ENCODE data around the gene ADAT1.

ADAT1 gene

DNA sequence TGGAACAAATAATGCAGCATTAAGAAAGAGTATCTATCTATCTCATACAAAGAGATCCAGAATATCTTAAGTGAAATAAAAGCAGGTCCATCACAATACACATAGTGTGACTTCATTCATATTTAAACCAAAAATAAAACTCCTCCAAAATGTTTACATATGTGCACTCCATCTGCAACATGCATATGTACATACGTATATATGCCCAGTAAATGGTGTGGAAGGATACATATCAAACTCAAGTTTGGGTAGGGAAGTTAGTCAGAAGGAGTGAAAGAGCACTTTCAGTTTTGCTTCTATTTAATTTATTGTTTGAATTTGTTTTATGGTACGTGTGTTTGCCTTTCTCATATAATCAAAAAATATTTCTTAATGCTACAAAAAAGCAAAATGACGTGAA is 12.0 kb upstream of the ADAT1 start:
- Histone ChIP-seq H3K27me3 (ENCODE audit: insufficient read depth, low read length) (no peaks in the 10 kb centered on the region), H3K9me3 (ENCODE audit: low read length) (no peaks in the 10 kb centered on the region), H3K4me3 (ENCODE audit: low read length) (no peak overlapping the region), H3K4me1 (ENCODE audit: insufficient read depth, low read length) (no peaks in the 10 kb centered on the region), H2AFZ (ENCODE audit: low read depth, low read length) (no peak overlapping the region), H3K36me3 (ENCODE audit: insufficient read depth, low read length) (peaks cover 83% of the 10 kb centered on the region)

DNA sequence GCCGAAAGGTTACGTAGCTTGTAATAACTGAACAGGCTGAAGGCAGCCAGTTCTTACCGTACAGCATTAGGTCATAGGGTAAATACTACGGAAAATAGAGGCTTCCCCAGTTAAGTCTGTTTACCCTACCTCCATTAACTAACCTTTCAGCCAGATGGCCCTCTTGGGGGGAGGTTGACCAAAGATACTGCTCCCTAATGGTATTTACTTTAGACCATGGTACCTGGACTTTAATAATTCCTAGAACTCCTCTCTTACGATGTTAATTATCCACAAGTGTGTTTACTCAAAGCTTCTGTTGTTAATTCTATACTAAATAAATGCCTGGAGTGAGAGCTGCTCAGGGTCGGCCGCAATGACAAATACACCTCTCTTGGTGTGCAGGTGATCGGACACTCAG is 9.8 kb upstream of the ADAT1 start:
- Histone ChIP-seq H3K4me1 (ENCODE audit: insufficient read depth, low read length) (no peaks in the 10 kb centered on the region), H3K27me3 (ENCODE audit: insufficient read depth, low read length) (no peaks in the 10 kb centered on the region), H3K9me3 (ENCODE audit: low read length) (no peaks in the 10 kb centered on the region), H3K4me3 (ENCODE audit: low read length) (no peak overlapping the region), H3K36me3 (ENCODE audit: insufficient read depth, low read length) (peaks cover 91% of the 10 kb centered on the region), H2AFZ (ENCODE audit: low read depth, low read length) (no peak overlapping the region)

DNA sequence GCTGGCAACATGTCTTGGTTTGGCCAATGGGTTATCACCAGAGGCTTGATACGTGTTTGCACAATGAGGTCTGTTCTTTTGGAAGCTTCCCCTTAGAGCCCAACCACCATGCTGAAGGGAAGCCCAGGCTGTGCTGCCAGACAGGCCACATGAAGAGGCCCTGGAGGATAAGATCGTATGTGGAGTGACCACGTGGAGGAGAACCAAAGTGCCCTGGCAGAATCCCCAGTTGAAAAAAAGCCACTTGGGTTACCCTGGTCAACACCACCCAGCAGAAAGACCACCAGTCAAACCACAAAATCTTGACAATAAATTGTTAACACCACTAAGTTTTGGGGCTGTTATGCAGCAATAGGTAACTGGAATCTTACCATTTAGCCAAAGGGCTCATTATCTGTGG is 7.0 kb upstream of the ADAT1 start:
- no peaks in the 10 kb centered on the region for H3K27me3 ChIP-seq (ENCODE audit: insufficient read depth, low read length)
- no peaks in the 10 kb centered on the region for H3K9me3 ChIP-seq (ENCODE audit: low read length)
- H3K4me3 ChIP-seq (ENCODE audit: low read length) = no peak overlapping the region
- H3K4me1 ChIP-seq (ENCODE audit: insufficient read depth, low read length) = no peaks in the 10 kb centered on the region
- H2AFZ ChIP-seq (ENCODE audit: low read depth, low read length) = no peak overlapping the region
- peaks cover 91% of the 10 kb centered on the region for H3K36me3 ChIP-seq (ENCODE audit: insufficient read depth, low read length)

DNA sequence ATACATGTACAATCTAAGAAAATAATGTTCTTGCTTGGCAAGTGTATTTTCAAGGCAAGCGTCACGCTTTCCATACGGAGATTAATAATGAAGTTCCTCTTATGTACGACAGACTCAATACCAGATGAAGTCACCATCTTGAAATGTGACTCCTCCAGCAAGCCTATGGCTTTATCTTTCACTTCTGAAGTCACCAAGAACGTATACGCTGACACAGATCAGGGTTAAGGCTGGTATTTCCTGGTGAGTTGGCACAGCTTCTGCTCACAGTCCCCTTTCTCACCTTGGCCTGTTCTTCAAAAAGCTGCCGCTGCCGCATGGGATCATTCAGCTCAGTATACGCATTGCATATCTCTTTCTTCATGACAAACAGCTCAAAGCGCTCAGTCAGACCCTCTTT is 6.1 kb upstream of the ADAT1 start:
- no peak overlapping the region for H2AFZ ChIP-seq (ENCODE audit: low read depth, low read length)
- no peaks in the 10 kb centered on the region for H3K9me3 ChIP-seq (ENCODE audit: low read length)
- H3K4me3 ChIP-seq (ENCODE audit: low read length) = no peak overlapping the region
- H3K36me3 ChIP-seq (ENCODE audit: insufficient read depth, low read length) = peaks cover 85% of the 10 kb centered on the region
- no peaks in the 10 kb centered on the region for H3K27me3 ChIP-seq (ENCODE audit: insufficient read depth, low read length)
- H3K4me1 ChIP-seq (ENCODE audit: insufficient read depth, low read length) = no peaks in the 10 kb centered on the region

DNA sequence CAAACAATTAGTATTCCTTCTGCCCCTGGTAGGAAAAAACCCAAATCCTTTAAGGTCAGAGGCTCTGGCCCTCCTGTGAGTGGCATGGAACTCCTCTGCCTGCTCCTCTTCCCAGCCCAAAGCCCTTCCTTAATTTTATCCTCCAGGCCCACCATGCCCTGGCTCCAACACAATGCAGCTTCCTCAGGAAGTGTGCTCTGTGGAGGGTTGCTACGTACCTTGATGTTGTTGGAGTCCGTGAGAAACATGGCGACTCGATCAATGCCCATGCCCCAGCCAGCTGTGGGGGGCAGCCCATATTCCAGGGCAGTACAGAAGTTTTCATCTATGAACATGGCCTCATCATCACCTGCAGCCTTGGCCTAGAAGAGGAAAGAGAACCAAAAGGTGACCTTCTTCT is 5.3 kb upstream of the ADAT1 start:
- Histone ChIP-seq H3K36me3 (ENCODE audit: insufficient read depth, low read length) (peaks cover 78% of the 10 kb centered on the region), H3K4me1 (ENCODE audit: insufficient read depth, low read length) (no peaks in the 10 kb centered on the region), H2AFZ (ENCODE audit: low read depth, low read length) (no peak overlapping the region), H3K27me3 (ENCODE audit: insufficient read depth, low read length) (no peaks in the 10 kb centered on the region), H3K9me3 (ENCODE audit: low read length) (no peaks in the 10 kb centered on the region), H3K4me3 (ENCODE audit: low read length) (no peak overlapping the region)

DNA sequence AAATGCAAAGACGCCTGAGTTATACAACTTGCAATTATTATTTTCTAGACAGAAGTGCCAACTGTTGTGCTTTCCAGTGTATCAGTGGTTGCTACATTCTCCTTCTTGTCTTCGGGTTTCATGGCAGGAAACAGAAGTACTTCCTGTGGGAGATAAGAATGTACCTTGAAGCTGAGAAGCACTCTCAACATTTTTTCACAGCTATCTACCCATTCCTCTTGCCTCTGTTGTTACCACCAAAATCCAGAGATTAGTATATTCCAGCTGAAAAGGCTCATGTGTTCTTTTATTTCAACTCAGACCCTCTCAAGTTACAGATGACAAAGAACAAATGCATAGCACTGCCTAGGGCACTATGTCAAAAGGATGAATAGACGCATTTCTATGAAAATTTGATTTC is 4.8 kb upstream of the ADAT1 start:
- Histone ChIP-seq H3K27me3 (ENCODE audit: insufficient read depth, low read length) (no peaks in the 10 kb centered on the region), H3K9me3 (ENCODE audit: low read length) (no peaks in the 10 kb centered on the region), H3K4me3 (ENCODE audit: low read length) (no peak overlapping the region), H3K4me1 (ENCODE audit: insufficient read depth, low read length) (no peaks in the 10 kb centered on the region), H3K36me3 (ENCODE audit: insufficient read depth, low read length) (peaks cover 74% of the 10 kb centered on the region), H2AFZ (ENCODE audit: low read depth, low read length) (no peak overlapping the region)

DNA sequence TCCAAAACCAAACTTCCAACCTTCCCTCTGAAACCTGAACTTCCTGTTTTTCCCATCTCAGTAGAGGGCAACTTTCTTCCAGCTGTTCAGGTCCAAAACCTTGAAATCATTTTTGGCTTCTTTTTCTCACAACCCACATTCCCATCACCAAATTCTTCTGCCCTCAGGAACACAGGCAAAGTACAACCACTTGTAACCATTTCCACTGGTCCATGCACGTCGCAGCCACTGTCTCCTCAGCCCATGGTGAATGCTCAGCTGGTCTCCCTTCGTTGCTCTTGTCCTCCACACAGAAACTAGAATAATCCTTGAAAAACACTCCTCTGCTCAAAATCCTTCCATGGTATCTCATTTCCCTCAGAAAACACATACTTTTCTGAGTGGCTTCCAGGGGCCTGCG is 3.7 kb upstream of the ADAT1 start:
- H3K4me3 ChIP-seq (ENCODE audit: low read length) = no peak overlapping the region
- peaks cover 65% of the 10 kb centered on the region for H3K36me3 ChIP-seq (ENCODE audit: insufficient read depth, low read length)
- H3K4me1 ChIP-seq (ENCODE audit: insufficient read depth, low read length) = peaks cover 7% of the 10 kb centered on the region

DNA sequence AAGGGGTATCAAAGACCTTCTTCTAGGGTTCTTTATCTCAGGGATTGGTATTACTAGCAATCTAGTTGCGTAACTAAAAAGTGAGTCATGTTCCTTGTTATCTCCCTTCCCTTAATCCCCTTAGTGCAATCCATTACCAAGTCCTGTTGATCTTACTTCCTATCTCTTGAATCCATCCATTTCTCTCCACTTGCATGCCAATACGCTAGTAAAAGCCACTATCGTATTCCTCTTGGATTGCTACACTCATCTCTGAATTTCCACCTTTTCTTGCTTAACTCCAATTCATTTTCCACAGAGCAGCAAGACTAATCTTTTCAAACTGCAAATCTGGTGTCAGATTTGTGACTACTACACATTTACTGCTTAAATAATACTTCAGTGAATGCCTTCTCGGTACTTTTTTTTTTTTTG is 1.8 kb upstream of the ADAT1 start:
- H3K4me1 ChIP-seq (ENCODE audit: insufficient read depth, low read length) = peaks cover 7% of the 10 kb centered on the region
- peaks cover 56% of the 10 kb centered on the region for H3K36me3 ChIP-seq (ENCODE audit: insufficient read depth, low read length)
- no peaks in the 10 kb centered on the region for H3K9me3 ChIP-seq (ENCODE audit: low read length)
- no peak overlapping the region for H2AFZ ChIP-seq (ENCODE audit: low read depth, low read length)
- H3K4me3 ChIP-seq (ENCODE audit: low read length) = no peak overlapping the region
- no peaks in the 10 kb centered on the region for H3K27me3 ChIP-seq (ENCODE audit: insufficient read depth, low read length)

More for the DNA sequence above, 3.7 kb upstream of the ADAT1 start:
- H3K27me3 ChIP-seq (ENCODE audit: insufficient read depth, low read length) = no peaks in the 10 kb centered on the region
- no peaks in the 10 kb centered on the region for H3K9me3 ChIP-seq (ENCODE audit: low read length)
- H2AFZ ChIP-seq (ENCODE audit: low read depth, low read length) = no peak overlapping the region

DNA sequence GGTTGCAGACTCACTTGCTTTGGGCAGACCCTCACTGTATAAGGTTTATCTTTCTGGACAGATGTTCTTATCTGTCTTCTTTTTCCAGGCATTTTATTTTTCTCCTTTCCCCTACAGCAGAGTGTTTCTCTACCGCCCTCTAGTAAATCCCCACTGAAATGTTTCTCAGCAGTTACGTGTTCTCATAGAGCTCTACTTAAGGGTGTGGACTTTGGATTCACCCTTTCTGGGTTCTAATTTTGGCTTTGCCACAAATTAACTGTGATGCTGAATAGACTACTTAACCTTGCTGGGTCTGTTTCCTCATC is 2.0 kb downstream of the ADAT1 start:
- Histone ChIP-seq H3K4me3 (ENCODE audit: low read length) (no peak overlapping the region), H3K36me3 (ENCODE audit: insufficient read depth, low read length) (peaks cover 50% of the 10 kb centered on the region), H3K9me3 (ENCODE audit: low read length) (no peaks in the 10 kb centered on the region), H3K27me3 (ENCODE audit: insufficient read depth, low read length) (no peaks in the 10 kb centered on the region), H2AFZ (ENCODE audit: low read depth, low read length) (no peak overlapping the region), H3K4me1 (ENCODE audit: insufficient read depth, low read length) (peaks cover 7% of the 10 kb centered on the region)

DNA sequence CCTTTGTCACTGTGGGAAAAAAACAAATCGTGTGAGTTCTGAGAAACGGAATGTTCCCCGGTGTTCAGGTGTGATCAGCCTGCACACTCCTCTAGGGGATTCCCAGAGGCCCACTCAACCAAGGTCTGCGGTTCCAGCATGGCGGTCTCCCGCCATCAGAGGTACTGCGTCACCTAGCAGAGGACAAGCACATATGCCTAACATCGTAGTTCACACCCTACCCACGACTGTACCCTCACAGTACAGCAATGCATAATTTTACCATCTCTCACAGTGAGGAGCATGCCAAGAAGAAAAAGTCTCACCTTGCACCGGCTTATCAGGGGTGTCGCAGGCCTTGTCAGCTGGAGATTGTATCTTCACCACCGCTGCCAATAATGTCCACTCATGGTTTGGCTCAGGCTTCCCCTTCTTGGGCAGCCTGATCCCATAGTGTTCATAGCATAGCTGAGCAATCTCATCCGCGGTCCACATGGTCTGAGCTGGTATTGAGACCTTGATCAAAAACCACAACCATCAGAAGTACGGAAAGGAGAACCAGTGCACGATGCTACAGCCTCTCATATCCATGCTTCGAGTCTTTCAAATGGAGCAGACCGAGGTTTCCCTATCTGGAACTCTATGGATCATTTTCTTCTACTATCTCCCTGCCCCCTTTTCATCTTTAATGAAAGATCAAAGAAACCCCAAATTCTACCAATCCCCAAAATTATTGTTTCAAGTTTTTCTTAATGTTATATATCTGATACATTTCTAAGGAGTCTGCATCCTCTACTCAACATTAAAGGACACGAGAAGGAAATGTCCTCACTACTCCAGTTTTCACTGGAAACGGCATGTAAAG is 2.5 kb downstream of the ADAT1 start:
- peaks cover 49% of the 10 kb centered on the region for H3K36me3 ChIP-seq (ENCODE audit: insufficient read depth, low read length)
- no peak overlapping the region for H3K4me3 ChIP-seq (ENCODE audit: low read length)
- H3K9me3 ChIP-seq (ENCODE audit: low read length) = no peaks in the 10 kb centered on the region
- H3K4me1 ChIP-seq (ENCODE audit: insufficient read depth, low read length) = peaks cover 7% of the 10 kb centered on the region
- no peak overlapping the region for H2AFZ ChIP-seq (ENCODE audit: low read depth, low read length)
- H3K27me3 ChIP-seq (ENCODE audit: insufficient read depth, low read length) = no peaks in the 10 kb centered on the region

DNA sequence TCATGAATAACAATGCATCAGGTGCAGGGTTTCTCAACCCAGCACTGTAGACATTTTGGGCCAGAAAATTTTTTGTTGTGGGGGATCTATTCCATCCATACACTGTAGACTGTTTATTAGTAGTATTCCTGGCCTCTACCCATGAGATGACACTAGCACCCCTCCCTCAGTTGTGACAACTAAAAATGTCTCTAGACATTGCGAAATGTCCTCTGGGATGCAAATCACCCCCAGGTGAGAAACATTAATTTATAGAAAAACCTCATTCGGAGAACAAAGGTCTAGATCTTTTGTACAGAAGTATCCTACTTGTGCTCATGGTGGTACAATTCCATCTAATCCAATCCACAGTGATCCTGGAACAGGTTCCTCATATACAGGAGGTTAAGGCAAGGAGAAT is 4.3 kb downstream of the ADAT1 start:
- Histone ChIP-seq H3K4me3 (ENCODE audit: low read length) (no peak overlapping the region), H3K9me3 (ENCODE audit: low read length) (no peaks in the 10 kb centered on the region), H3K4me1 (ENCODE audit: insufficient read depth, low read length) (peaks cover 7% of the 10 kb centered on the region), H3K36me3 (ENCODE audit: insufficient read depth, low read length) (peaks cover 56% of the 10 kb centered on the region), H3K27me3 (ENCODE audit: insufficient read depth, low read length) (no peaks in the 10 kb centered on the region), H2AFZ (ENCODE audit: low read depth, low read length) (no peak overlapping the region)

DNA sequence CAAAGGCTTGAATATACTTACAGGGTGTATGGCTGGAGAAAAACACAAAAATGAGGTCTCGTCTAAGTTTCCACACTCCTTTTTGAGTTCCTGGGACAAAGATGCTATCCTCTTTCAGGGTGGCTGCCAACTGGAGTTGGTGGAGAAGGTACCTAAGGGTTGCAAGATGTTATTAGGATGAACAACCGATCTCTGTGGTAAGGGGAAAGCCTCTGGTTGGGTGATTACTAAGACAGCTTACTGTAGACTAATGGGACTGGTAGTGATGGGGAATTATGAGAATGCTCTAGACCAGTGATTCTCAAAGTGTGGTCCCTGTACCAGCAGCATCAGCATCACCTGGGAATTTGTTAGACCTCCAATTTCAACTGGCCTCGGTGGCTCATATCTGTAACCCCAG is 6.0 kb downstream of the ADAT1 start:
- peaks cover 71% of the 10 kb centered on the region for H3K36me3 ChIP-seq (ENCODE audit: insufficient read depth, low read length)

DNA sequence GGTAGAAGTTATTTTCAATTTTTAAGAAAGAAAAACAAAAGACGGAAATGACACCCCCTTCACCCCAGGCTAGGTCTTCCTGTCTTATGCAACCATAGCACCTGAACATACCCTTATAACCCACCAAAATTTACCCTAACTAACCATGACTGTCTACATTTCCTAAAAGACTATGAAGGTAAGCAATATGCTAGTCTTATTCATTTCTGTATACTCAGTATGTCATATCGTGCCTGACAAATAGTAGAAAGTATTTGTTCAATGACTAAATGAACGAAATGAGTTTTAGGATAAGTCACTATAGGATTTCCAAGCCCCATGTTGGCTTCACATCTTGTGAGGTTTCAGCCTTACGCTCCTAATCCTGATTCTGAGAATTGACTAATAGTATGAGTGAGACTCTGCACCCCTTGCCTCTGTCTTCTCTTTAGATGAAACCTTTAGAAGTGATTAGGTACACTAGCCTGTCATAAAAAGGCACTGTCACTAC is 6.5 kb downstream of the ADAT1 start:
- H3K27me3 ChIP-seq (ENCODE audit: insufficient read depth, low read length) = no peaks in the 10 kb centered on the region
- no peaks in the 10 kb centered on the region for H3K4me1 ChIP-seq (ENCODE audit: insufficient read depth, low read length)
- peaks cover 3% of the 10 kb centered on the region for H3K9me3 ChIP-seq (ENCODE audit: low read length)
- H3K36me3 ChIP-seq (ENCODE audit: insufficient read depth, low read length) = peaks cover 75% of the 10 kb centered on the region
- no peak overlapping the region for H3K4me3 ChIP-seq (ENCODE audit: low read length)
- no peak overlapping the region for H2AFZ ChIP-seq (ENCODE audit: low read depth, low read length)

More for the DNA sequence above, 6.0 kb downstream of the ADAT1 start:
- Histone ChIP-seq H3K4me1 (ENCODE audit: insufficient read depth, low read length) (peaks cover 2% of the 10 kb centered on the region), H3K27me3 (ENCODE audit: insufficient read depth, low read length) (no peaks in the 10 kb centered on the region), H2AFZ (ENCODE audit: low read depth, low read length) (no peak overlapping the region), H3K4me3 (ENCODE audit: low read length) (no peak overlapping the region), H3K9me3 (ENCODE audit: low read length) (peaks cover 1% of the 10 kb centered on the region)

DNA sequence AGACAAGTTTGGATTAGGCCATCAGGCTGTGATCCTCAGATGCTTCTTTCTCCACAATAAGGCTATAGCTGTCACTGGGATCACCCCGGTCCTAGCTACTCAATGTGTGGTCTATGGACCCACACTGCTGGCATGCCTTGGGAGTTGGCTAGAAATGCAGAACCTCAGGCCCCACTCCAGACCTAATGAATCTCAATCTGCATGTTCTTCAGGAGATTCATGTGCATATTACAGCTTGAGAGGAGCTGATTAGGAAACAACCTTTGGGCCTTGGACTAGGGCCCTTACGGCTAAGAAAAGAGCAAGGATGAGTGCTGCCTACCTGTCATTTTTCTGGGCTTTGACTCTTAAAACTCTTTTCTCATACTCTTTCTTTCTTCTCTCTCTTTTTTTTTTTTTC is 7.5 kb downstream of the ADAT1 start:
- Histone ChIP-seq H3K27me3 (ENCODE audit: insufficient read depth, low read length) (no peaks in the 10 kb centered on the region), H3K4me1 (ENCODE audit: insufficient read depth, low read length) (no peaks in the 10 kb centered on the region), H3K36me3 (ENCODE audit: insufficient read depth, low read length) (peaks cover 84% of the 10 kb centered on the region), H3K4me3 (ENCODE audit: low read length) (no peak overlapping the region), H2AFZ (ENCODE audit: low read depth, low read length) (no peak overlapping the region), H3K9me3 (ENCODE audit: low read length) (peaks cover 3% of the 10 kb centered on the region)

Measured in neuron (in vitro differentiated cells).